Breast epithelium (tissue), 3 donors: Measurements from ENCODE around the gene TMX2.

Source experiments
- CTCF ChIP-seq, 3 donors: fragments of 450-650 bp; IDR thresholded peaks; one replicate each; pipeline ENCODE4 v1.5.1; 2016 to 2017; ENCODE audit warnings: antibody characterized with exemption in 3 of 3, mild to moderate bottlenecking in 3 of 3, moderate library complexity in 3 of 3
- POLR2A ChIP-seq: fragments of 450-650 bp; IDR thresholded peaks from one replicate; pipeline ENCODE4 v1.6.1; 2016; ENCODE audit warnings: antibody characterized with exemption, mild to moderate bottlenecking, moderate library complexity
- POLR2AphosphoS5 ChIP-seq, 3 donors: sonication (generic); formaldehyde crosslinking; IDR thresholded peaks; one replicate each; pipeline ENCODE4 v1.6.1; 2017; ENCODE audit warnings: antibody characterized with exemption in 3 of 3

DNA sequence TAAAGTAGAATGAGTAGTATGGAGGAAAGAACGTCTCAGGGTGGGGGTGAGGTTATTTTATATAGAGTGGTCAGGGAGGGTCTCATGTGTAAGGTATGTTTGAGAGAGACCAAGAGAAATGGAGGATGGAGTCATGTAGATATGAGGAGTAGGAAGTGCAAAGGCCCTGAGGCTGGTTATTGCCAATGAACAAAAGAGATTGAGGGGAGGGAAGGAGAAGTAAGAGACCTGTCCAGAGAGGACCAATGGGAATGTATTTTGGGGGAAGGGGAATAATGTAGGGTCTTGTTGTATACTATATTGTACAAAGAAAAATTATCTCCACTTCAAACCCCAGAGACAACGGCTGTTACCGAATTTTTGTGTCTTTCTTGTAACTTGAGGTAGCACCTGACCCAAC lies 59.0 kb downstream of the TMX2 start:
- no peak for TF ChIP-seq POLR2A
- TF ChIP-seq CTCF (IDR thresholded peaks at IDR 0.05) = no peak
- no peak for TF ChIP-seq POLR2AphosphoS5 (IDR thresholded peaks at IDR 0.05)
